SK-N-DZ (cell line): ENCODE results near the gene RALGDS.

Experiments
- DNase-seq: peaks from one replicate; pipeline ENCODE4 v3.0.0-alpha.2; 2015; ENCODE audit warnings: low spot score

Gene RALGDS

DNA sequence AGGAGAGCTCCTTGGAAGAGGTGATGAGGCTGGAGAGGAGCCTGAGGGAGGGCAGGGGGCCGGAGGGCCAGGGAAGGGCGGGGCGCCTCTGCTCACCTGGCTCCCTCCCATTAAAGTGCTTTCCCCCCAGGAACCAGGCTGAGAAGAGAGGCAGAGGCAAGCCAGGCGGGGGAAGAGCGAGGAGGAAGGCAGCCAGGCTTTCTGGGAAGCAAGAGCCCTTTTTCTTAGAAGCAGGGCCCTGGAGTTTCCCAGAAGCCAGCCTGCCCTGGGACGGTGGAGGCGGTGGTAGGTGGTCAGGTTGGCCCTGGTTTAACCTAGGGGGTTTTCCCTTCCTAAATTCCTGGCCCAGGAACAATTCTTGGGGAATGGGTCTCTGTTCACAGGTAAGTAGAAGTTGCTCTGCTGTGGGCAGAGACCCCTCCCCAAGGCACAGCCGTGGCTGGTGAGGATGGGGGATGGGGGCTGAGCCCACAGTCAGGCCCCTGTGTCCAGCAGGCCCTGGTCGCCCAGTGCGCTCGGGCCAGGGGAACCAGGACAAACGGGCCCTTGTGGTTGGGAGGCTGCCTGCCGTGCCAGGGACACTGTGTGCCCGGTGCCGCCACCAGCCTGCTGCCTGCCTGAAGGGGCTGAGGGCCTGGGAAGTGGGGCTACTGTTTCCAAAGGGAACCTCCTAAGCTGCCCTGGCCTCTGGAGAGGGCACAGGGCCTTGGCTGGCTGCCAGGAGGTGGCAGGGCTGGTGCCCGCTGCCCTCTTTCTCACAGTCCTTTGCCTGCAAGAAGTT lies 16.6 kb upstream of the RALGDS start:
- no peak for DNase-seq

DNA sequence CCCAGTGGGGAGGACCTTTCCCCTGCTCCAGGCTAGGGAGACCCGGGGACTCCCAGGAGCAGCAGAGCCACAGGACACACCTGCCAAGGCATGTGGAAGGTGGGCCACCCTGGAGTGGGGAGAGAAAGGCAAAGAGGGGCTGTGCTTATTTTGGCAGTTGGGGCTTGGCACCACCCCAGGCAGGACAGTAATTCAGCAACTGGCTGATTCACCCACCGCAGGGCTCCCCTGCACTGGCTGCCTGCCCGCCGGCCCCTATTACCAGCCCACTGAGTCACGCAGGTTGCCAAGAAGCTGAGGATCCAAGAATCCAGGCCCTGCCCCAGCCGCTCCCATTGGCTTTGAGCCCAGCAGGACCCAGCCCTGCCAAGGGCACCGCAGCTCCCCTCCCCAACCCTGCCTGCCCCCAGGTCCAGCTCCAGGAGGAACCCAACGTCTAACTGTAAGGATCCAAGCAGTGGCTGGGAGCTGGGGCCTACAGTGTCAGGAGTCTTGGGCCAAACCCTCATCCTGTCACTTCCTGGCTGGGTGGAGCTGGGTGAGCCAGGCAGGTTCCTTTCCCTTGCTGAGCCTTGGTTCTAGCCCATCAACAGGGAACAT lies 14.2 kb upstream of the RALGDS start:
- DNase-seq = no peak

DNA sequence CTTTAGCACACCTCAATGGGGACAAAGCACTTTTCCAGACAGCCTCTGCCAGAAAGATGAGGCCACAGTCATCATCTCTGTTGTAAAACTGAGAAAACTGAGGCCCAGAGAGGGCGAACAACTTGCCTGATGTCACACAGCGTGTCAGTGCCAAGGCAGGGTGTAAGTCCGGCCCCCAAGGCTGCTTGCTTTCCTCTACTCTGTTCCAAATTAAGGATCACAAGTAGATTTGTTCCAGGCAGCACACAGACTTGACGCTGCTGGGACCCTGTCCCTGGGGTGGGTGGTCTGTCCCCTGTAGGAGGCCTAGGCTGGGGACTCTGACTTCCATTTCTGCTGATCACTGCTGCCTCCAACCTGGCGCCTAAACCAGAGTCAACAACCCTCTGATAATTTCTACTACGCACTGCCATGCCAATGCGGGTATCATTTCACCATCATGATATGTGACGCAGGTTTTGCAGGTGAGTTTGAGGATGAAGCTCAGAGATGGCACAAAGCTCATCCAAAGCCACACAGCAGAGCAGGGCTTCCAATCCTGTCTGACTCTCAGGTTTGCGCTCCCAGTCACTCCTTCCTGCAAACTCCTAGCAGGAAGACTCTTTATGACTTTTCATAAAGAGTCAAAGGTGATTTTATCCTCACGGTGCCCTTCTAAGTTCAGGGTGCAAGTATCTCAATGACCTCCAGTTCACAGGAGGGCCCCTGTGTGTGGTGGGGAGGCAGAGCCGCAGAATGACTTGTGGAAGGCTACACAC lies 13.5 kb upstream of the RALGDS start:
- DNase-seq = no peak

DNA sequence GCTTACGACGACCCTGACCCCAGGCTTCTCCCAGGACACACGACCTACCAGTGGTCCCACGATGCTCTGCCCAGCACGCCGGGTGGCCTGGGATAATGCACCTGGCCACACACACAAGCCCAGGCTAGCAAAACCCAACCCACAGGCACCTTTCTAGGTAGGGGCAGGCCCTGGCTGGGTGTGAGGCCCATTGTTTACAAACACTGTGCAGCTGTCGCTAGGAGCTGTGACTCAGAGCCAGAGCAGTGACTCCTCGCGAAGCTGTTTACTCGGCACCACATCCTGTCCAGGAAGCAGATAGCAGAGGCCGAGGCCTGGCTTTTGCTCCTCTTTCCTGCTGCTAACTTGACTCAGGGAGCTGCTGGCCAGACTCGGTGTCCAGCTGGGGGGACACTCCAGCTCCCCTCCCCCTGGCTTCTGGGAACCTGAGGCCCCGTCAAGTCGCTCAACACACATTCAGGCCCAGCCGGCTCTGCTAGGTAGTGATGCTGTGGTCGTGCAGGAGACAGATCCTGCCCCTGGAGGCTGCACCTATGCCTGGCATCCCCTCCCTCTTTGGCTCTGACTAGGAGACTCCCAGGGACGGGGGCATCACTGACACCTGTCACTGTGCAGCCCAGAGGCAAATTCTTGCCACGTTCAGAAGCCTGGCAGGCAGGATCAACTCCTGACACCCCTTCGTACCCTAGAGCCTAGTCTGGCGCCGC lies 12.8 kb upstream of the RALGDS start:
- peak; percentile 70 for DNase-seq

DNA sequence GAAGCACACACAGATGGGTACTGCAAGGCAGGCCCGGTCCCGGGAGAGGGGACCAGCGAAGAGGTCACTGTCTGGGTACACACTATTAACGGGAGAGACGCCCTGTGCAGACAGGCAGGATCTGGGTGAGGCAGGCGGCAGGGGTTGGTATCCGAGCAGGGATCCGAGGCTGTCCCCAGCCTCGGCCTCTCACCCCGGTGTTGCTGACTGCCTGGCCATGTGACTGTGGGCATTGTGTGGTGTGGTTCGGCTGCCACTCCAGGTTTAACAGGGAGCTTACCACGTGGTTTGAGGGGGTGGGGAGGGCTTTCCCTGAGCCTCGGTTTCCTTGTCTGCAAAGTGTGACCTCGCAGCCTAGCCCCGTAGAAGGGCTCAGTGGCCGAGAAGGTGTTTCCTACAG lies 11.1 kb upstream of the RALGDS start:
- DNase-seq = no peak

DNA sequence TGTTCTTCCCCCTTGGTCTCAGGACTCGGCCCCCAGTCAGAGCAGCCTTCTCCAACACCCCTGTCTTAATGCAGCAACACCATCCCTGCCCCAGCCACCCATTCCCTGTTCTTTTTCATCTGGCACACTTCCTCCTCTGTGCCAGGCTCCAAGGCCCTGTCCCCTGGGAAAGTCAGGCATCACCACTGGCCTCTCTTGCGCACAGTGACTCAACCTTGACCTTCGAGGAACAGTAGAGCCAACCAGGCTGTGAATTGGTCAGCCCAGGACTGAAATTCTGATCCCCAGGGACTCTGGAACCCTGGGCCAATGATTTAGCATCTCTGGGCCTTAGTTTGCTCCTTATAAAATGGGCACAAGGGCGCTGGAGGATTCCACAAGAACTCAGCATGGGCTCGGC lies 10.5 kb upstream of the RALGDS start:
- no peak for DNase-seq

DNA sequence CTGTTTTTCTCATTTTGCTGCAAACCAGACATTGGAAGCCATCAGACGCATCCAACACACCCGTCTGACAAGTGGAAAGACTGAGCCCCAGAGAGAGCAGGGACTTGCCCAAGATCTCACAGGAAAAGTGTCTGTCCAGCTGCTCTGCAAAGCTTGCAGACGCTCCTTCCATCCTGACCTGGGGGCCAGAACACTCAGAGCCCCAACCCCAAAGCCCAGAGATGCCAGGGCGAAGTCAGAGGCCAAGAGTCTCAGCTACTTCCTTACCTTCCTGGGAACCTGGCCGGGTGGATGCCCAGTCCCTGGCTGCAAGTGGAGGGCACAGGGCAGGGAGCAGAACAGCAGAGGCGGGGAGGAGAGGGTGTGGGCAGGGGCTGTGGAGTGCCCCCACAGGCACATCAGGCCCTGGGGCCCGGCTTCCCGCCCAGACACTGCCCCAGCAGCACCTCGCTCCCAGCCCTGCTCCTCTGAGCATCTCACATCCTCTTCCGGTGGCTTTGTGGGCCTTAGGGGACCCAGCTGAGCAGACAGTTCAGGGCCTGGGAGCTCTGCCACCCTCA lies 9.7 kb upstream of the RALGDS start:
- DNase-seq = no peak

DNA sequence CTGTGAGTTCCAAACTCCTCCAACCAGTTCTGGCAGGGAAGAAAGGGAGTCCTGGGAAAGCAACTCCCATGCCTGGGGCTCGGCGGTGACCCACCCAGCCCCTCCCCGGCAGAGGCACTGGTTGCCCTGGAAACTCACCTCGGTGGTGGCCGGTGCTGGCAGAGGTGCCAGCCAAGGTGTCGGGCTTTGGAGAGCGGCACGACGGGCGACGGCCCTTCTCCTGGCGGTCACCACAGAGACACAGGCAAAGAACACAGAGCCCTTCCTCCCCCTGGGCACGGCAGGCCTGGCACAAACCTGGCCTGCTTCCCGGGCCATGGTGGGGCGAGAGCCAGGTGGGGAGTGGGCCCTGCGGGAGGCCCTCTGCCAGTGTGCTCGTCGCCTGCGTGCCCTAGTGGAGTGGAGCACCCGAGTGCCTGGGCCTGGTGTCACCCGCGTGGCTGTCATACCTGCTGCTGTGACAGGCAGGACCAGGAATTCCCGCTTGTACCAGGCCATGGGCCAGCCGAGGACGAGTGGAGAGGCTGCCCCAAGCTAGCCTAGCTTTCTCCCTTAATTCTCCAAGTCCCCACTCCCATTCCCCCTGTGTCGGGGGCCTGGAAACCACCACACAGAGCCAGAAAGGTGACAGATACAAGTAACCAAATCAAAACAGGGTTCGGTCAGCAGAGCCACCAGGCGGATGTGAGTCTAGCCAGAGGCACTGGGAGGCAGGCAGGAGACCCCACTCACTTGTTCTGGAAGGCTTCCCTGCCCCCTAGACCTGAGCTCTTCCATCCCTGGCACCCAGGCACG lies 8.2 kb upstream of the RALGDS start:
- DNase-seq = no peak

DNA sequence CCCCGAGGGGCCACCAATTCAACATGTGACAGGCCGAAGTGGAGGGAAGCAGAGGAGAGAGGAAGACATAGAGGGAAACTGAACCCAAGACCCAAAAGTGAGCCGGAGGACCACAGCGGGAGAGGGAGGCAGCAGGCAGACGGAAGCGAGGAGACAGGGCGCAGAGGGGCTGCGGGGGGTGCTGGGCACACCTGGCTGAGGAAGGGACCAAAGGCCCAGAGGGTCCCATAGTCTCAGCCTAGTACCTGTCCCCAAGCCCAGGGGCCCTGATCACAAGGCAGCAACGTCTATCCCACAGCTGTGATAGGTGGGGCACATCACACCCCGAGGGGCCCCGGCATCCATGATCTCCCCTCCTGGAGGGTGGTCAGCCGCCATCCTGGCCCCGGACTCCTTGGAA lies 7.1 kb upstream of the RALGDS start:
- DNase-seq = no peak

DNA sequence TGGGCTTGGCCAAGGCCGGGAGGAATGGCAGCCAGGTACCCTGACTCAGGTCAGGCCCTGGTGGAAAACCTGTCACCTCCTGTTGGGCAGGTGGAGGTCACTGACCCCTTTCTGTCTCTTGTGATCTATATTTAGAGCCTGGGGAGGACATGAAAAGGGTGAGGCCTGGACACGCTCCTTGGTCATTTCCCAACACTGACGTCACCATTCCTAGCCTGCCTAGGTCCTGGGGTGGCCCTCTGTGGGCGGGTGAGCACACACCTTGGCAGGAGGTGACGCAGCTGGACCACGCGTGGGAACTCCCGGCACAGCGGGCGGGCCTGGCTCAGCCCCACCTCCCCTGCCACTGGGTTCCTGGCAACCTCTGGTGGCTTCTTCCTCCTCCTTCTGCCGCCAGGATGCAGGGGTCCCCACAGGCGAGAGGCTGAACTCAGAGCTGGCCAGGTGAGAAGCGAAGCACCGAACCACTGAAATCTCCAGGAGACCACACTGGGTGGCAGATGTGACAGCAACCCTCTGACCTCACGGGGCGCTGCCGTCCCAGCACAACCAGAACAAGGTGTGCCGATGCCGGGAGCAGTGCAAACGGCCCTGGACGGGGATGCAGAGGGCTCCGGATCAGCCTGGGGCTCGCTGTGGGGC lies 6.4 kb upstream of the RALGDS start:
- DNase-seq = no peak

DNA sequence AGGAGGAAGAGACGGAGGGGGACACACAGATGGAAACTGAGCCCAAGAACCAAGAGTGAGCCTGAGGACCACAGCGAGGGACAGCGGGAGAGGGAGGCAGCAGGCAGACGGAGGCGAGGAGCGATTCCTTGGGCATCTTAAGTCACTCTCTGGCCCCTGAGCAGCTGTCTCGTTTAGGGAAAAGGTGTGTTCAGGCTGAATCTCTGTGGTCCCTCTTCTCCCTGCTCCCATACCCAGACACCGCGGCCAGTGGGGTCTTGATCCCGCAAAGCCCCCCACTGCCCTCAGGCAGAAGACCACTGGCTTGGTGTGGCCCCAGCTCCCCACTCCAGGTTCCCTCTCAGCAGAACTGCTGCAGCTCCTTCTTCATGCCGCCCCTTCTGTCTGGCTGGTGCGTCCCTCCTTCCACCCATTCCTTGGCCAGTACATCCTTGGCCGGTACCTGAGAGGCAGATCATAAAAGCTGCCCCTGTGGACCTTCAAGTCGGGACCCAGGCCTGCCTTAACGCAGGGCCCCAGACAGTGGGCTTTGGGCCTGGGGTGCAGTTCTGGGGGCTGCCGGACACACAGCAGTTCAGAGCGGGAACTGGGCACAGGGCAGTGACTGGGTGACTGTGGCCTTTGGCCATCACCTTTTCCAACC lies 5.8 kb upstream of the RALGDS start:
- DNase-seq = no peak

DNA sequence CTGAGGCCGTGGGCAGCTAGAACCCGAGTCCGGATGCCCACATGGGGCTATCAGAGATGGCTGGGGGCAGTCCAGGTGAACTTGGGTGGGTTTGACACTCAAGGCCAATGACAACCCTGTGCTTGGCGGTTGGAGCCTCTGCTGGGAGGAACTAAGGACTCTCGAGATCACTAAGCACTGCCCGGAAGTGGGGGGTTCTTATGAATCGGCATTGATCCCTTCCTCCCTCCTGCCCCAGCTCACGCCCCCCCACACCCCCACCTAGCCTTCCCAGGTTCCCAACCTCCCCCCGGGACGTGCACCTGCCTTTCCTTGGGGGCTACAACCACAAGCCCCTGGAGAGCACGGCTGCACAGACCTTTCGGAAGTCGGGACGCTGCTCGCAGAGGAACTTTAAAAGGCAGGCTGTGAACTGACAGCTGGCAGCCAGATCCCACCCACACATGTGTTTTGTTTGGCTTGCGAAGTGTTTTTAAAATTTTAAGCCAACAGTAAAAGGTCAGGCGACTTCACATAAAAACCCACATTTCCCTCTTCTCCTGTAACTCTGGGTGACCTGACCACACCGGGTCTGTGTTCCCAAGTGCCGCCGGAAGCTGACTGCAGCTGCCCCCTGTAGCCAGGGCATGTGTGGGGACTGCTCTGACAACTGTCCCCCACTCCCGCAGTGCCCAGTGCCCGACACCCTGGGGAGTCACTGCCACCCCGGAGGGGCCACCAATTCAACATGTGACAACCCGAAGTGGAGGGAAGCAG lies 5.1 kb upstream of the RALGDS start:
- no peak for DNase-seq

DNA sequence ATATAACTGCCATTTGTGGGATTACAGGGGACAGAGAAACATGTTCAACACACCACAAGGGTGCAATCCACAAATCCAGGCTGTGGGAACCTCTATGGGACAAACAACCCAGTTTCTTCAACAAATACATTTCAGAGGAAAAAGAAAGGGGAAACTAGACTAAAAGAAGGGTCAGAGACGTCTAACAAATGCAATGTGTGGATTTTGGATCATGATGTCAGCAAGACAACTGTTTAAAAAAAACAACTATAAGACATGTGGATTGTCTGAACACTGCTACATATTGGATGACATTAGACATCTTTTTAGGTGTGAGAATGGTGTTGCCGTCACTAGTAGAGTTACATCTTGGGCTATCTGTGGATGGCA lies 3.9 kb upstream of the RALGDS start:
- DNase-seq = no peak

DNA sequence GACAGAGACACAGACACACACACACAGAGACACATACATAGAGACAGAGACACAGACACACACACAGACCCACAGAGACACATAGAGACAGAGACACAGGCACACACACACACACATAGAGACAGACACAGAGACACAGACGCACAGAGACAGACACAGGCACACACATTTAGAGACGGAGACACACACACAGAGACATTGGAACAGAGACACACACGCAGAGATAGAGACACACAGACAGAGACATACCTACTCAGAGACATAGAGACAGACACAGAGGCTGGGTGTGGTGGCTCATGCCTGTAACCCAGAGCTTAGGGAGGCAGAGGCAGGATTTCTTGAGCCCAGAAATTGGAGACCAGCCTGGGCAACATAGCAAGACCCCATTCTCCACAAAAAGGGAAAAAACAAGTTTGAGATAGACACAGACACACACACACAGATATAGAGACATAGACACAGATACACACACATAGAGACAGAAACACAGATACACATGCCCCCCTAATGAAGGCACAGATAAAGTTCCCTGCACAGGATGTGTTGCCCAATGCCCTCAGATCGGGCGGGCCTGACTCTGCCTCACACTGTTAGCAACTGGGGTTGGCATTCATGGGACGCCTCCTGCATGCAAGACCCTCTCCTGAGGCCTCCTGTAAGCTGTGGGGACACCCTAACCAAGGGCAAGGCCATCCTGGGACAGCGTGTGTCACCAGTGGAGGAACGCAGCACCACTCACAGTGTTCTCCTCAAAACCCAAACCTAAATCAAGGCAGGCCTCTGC lies 3.3 kb upstream of the RALGDS start:
- no peak for DNase-seq

DNA sequence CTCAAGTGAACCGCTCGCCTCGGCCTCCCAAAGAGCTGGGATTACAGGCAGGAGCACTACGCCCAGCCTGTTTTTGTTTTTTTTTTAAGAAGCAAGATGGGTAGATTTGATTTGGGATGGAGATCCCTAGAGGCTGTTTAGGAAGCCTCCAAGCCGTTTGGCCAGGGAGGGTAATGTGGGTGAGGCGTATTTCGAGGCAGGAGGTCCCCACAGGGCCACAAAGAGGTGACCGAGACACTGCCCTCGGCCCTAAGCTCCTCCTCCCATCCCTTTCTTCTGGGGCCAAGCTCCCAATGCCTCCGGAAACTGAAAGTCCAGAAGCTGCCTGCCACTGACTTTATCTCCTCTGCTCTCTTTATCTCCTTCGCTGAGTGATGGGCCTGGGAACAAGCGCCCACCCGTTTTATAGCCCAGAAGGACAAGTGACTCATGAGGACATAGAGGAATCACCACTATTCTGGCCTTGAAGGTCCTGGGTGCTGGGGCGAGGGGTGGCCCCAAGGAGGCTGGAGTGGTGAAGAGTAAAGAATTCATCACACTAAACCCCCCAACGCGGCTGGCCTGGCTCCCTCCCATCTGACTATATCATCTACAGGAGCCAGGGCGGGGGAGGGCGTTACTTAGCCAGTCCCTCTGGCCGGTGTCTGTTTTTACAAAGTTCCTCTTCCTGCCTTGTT lies 2.0 kb upstream of the RALGDS start:
- DNase-seq = peak; percentile 75

DNA sequence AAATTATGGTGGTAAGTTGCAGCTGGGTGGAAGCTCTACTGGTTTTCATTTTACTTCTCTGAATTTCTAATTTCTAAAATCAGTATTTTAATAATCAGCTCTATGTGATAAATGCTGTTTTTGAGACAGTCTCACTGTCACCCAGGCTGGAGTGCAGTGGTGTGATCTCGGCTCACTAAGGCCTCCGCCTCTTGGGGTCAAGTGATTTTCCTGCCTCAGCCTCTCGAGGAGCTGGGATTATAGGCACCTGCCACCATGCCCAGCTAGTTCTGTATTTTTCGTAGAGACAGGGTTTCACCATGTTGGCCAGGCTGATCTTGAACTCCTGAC lies 1.5 kb upstream of the RALGDS start:
- DNase-seq = no peak

DNA sequence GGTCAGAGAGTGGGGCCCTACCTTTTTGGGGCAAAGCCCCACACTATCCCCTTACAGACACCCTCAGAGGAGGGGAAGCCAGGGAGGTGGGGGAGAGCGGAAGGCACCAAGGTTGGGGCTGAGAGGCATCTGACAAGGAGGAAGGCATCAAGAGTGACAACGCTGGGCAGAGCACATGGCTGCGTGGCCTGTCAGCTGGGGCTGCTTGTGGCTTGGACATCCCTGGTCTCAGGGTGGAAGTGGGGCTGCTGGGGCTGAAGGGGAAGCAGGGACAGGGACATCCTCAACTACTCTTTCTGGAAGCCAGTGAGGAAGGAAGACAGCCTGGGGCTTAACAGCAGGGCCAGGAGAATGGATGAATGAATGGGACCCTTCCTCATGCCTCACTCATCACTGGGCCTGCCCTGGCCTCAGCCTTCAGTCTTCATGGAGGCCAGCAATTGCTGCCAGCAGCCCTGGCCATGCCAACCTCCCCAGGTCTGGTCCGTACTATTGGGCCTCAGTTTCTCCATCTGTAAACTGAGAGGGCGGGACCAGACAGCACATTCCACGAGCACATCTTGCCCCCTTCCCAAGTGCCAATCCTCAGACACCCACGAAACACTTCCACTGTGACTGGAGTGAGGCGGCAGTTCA lies 993 bp upstream of the RALGDS start:
- DNase-seq = no peak
